GM23338 (cell line): ENCODE results near the gene LILRB5. TPM values are rescaled to one million over a fixed set of nuclear protein-coding genes. Genes with fewer than 3 reads are reported as not detected.
A peak's percentile ranks its signal among the peaks of the same experiment; 100 is the strongest.

ENCODE experiments used
- ATAC-seq: fragments of 200-7000 bp; cut with Tn5 transposase; 3 replicates; pipeline ENCODE4 v1.9.1; 2020
- DNase-seq: peaks from one replicate; pipeline ENCODE4 v3.0.0-alpha.2; 2015; ENCODE audit warnings: low spot score
- H2AFZ ChIP-seq: fragments of 200-600 bp; sonication (generic); 2 replicates; pipeline ENCODE4 v1.8.0; 2016; ENCODE audit warnings: antibody characterized with exemption, mild to moderate bottlenecking, moderate library complexity
- H3F3A ChIP-seq: fragments of 200-600 bp; sonication (generic); replicated peaks from 2 replicates; pipeline ENCODE4 v1.8.0; 2017; ENCODE audit warnings: antibody characterized with exemption, mixed run types, low read depth
- H3K27ac ChIP-seq: fragments of 200-600 bp; sonication (generic); 2 replicates; pipeline ENCODE4 v1.6.1; 2016; ENCODE audit warnings: low read depth
- H3K27me3 ChIP-seq: fragments of 200-600 bp; sonication (generic); 2 replicates; pipeline ENCODE4 v1.8.0; 2016; ENCODE audit warnings: mild to moderate bottlenecking, mixed run types, moderate library complexity; ENCODE audit not compliant: insufficient read depth
- H3K36me3 ChIP-seq: fragments of 200-600 bp; sonication (generic); 2 replicates; pipeline ENCODE4 v1.8.0; 2016; ENCODE audit warnings: mild to moderate bottlenecking; ENCODE audit not compliant: insufficient read depth
- H3K4me1 ChIP-seq: fragments of 200-600 bp; sonication (generic); 2 replicates; pipeline ENCODE4 v1.8.0; 2016; ENCODE audit warnings: mild to moderate bottlenecking, moderate library complexity; ENCODE audit not compliant: insufficient read depth
- H3K4me2 ChIP-seq: fragments of 200-600 bp; sonication (generic); 2 replicates; pipeline ENCODE4 v1.7.1; 2017; ENCODE audit warnings: mixed run types
- H3K4me3 ChIP-seq: fragments of 200-600 bp; sonication (generic); 2 replicates; pipeline ENCODE4 v1.6.1; 2016; ENCODE audit warnings: mixed run types
- H3K79me2 ChIP-seq: fragments of 200-600 bp; sonication (generic); replicated peaks from 2 replicates; pipeline ENCODE4 v1.8.0; 2017; ENCODE audit warnings: mild to moderate bottlenecking; ENCODE audit not compliant: insufficient read depth
- H3K9me2 ChIP-seq: fragments of 200-600 bp; sonication (generic); 2 replicates; pipeline ENCODE4 v1.8.0; 2017; ENCODE audit not compliant: insufficient read depth
- H4K20me1 ChIP-seq: fragments of 200-600 bp; sonication (generic); replicated peaks from 2 replicates; pipeline ENCODE4 v1.8.0; 2017; ENCODE audit warnings: mild to moderate bottlenecking; ENCODE audit not compliant: insufficient read depth
- H3K27ac Mint-ChIP-seq: 2 replicates; pipeline ENCODE4 v1.8.0; 2020; ENCODE audit warnings: inconsistent platforms, mild to moderate bottlenecking, moderate library complexity, mixed read lengths
- H3K27me3 Mint-ChIP-seq: 3 replicates; pipeline ENCODE4 v1.8.0; 2022; ENCODE audit warnings: low read depth, mild to moderate bottlenecking, moderate library complexity, mixed read lengths, inconsistent platforms; ENCODE audit not compliant: insufficient read depth, poor library complexity
- H3K36me3 Mint-ChIP-seq: 3 replicates; pipeline ENCODE4 v1.8.0; 2021; ENCODE audit warnings: low read depth, mild to moderate bottlenecking, inconsistent platforms, moderate library complexity, mixed read lengths
- H3K4me1 Mint-ChIP-seq: 3 replicates; pipeline ENCODE4 v1.8.0; 2020; ENCODE audit warnings: mild to moderate bottlenecking, inconsistent platforms, mixed read lengths
- H3K4me3 Mint-ChIP-seq: 3 replicates; pipeline ENCODE4 v1.8.0; 2021; ENCODE audit warnings: moderate library complexity, mild to moderate bottlenecking, inconsistent platforms, mixed read lengths
- H3K9me3 Mint-ChIP-seq: 3 replicates; pipeline ENCODE4 v1.8.0; 2020; ENCODE audit warnings: moderate library complexity, mild to moderate bottlenecking, inconsistent platforms, mixed read lengths
- CREB1 ChIP-seq: fragments of 250-450 bp; sonication (Bioruptor Pico); IDR thresholded peaks from 2 replicates; pipeline ENCODE4 v1.5.0; 2020; ENCODE audit warnings: low read depth, mild to moderate bottlenecking, moderate library complexity
- EZH2 ChIP-seq: fragments of 200-600 bp; sonication (generic); IDR thresholded peaks from one replicate; pipeline ENCODE4 v1.8.0; 2017; ENCODE audit warnings: antibody characterized with exemption, mild to moderate bottlenecking, low read depth; ENCODE audit not compliant: unreplicated experiment
- EZH2phosphoT487 ChIP-seq: fragments of 200-600 bp; sonication (generic); IDR thresholded peaks from one replicate; pipeline ENCODE4 v1.8.1; 2018; ENCODE audit warnings: antibody characterized with exemption; ENCODE audit not compliant: unreplicated experiment
- JUNB ChIP-seq: IDR thresholded peaks from one replicate; pipeline ENCODE4 v1.6.1; 2016; ENCODE audit warnings: antibody characterized with exemption; ENCODE audit not compliant: unreplicated experiment
- NANOG ChIP-seq: IDR thresholded peaks from 2 replicates; pipeline ENCODE4 v1.6.1; 2016; ENCODE audit warnings: antibody characterized with exemption, borderline replicate concordance
- POLR2AphosphoS5 ChIP-seq: IDR thresholded peaks from 2 replicates; pipeline ENCODE4 v1.6.1; 2016; ENCODE audit warnings: antibody characterized with exemption, low read depth
- STAT1 ChIP-seq: IDR thresholded peaks from one replicate; pipeline ENCODE4 v1.6.1; 2016; ENCODE audit warnings: antibody characterized with exemption; ENCODE audit not compliant: unreplicated experiment
- ZNF114 ChIP-seq: fragments of 250-450 bp; sonication (Bioruptor Pico); IDR thresholded peaks from 2 replicates; pipeline ENCODE4 v1.5.0; 2020; ENCODE audit warnings: mild to moderate bottlenecking, moderate library complexity
- ZNF331 ChIP-seq: fragments of 250-450 bp; sonication (Bioruptor Pico); IDR thresholded peaks from 2 replicates; pipeline ENCODE4 v1.5.0; 2020; ENCODE audit warnings: low read depth, mild to moderate bottlenecking, moderate library complexity
- polyA plus RNA-seq: library from polyadenylated mRNA; unstranded; fragments of >200 nt; fragmentation: Nextera tagmentation; extraction: Ambion mirVana; gene quantifications from 2 replicates; pipeline ENCODE4 v1.2.1, GENCODE V29; 2016
- total RNA-seq: library from RNA; depleted of rRNA; stranded (reverse); fragments of >200 nt; shearing (Covaris generic); gene quantifications from 2 replicates; pipeline ENCODE4 v1.2.3, GENCODE V29; 2014
- TF ChIP-seq, protein P1 (sequence below): IDR thresholded peaks from 2 replicates; pipeline ENCODE4 v1.6.1; 2016; ENCODE audit warnings: antibody characterized with exemption
- TF ChIP-seq, protein P2 (sequence below): fragments of 250-450 bp; sonication (Bioruptor Pico); IDR thresholded peaks from 2 replicates; pipeline ENCODE4 v1.5.0; 2020; ENCODE audit warnings: mild to moderate bottlenecking, moderate library complexity
- TF ChIP-seq, protein P3 (sequence below), 2 experiments: fragments of 200-600 bp in 1 of 2; sonication (generic) in 1 of 2; conservative IDR thresholded peaks; 2 replicates each; pipeline versions ENCODE4 v1.5.1 to v1.6.1; 2016 to 2017; ENCODE audit warnings: antibody characterized with exemption in 2 of 2, low read depth in 2 of 2, mild to moderate bottlenecking in 2 of 2, moderate library complexity in 1 of 2
- TF ChIP-seq, protein P4 (sequence below): IDR thresholded peaks from one replicate; pipeline ENCODE4 v1.6.1; 2018; ENCODE audit warnings: antibody characterized with exemption; ENCODE audit not compliant: unreplicated experiment

Gene LILRB5
- total and polyA plus RNA-seq, 2 experiments from 2014 or later, result not detected

DNA sequence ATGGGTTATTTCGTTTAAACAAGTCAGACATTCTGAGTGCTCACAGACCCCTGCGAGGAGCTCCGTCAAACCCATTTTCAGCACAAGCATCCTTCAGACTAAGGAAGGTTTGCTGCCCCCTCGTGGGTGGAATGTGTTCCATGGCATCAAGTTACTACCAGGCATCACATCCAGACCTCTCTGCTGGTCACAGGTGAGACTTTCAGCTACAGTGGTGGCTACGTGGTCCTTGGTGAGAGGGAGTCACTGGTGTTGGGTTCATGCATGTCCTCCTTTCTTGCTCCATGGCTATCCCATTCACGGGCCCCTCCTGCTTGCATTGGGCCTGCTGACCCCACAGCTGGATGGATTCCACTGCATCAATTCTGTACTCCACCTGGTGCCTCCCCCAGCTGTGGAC is 9.1 kb upstream of the LILRB5 start:
- H2AFZ ChIP-seq, result no peak overlapping the region
- H3K27ac ChIP-seq, result no peak overlapping the region
- no peaks in the 10 kb centered on the region for H3K9me2 ChIP-seq
- H3K36me3 Mint-ChIP-seq, result no peaks in the 10 kb centered on the region
- 0 out of 2 replicates have a peak overlapping the region, but pooled peaks have one; percentile 12 for H3K4me2 ChIP-seq
- no peaks in the 10 kb centered on the region for H3K27me3 Mint-ChIP-seq
- H4K20me1 ChIP-seq, result no peaks in the 10 kb centered on the region
- H3K9me3 Mint-ChIP-seq, result no peaks in the 10 kb centered on the region; the same call in 2 of the 3 replicates
- no peaks in the 10 kb centered on the region for H3K27me3 ChIP-seq
- no peak for TF ChIP-seq POLR2AphosphoS5
- TF ChIP-seq, protein P1, sequence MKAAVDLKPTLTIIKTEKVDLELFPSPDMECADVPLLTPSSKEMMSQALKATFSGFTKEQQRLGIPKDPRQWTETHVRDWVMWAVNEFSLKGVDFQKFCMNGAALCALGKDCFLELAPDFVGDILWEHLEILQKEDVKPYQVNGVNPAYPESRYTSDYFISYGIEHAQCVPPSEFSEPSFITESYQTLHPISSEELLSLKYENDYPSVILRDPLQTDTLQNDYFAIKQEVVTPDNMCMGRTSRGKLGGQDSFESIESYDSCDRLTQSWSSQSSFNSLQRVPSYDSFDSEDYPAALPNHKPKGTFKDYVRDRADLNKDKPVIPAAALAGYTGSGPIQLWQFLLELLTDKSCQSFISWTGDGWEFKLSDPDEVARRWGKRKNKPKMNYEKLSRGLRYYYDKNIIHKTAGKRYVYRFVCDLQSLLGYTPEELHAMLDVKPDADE, result no peak
- TF ChIP-seq NANOG, result no peak
- TF ChIP-seq JUNB, result no peak
- no peak for TF ChIP-seq STAT1
- TF ChIP-seq EZH2, result no peak
- TF ChIP-seq EZH2phosphoT487, result no peak
- TF ChIP-seq, protein P2, sequence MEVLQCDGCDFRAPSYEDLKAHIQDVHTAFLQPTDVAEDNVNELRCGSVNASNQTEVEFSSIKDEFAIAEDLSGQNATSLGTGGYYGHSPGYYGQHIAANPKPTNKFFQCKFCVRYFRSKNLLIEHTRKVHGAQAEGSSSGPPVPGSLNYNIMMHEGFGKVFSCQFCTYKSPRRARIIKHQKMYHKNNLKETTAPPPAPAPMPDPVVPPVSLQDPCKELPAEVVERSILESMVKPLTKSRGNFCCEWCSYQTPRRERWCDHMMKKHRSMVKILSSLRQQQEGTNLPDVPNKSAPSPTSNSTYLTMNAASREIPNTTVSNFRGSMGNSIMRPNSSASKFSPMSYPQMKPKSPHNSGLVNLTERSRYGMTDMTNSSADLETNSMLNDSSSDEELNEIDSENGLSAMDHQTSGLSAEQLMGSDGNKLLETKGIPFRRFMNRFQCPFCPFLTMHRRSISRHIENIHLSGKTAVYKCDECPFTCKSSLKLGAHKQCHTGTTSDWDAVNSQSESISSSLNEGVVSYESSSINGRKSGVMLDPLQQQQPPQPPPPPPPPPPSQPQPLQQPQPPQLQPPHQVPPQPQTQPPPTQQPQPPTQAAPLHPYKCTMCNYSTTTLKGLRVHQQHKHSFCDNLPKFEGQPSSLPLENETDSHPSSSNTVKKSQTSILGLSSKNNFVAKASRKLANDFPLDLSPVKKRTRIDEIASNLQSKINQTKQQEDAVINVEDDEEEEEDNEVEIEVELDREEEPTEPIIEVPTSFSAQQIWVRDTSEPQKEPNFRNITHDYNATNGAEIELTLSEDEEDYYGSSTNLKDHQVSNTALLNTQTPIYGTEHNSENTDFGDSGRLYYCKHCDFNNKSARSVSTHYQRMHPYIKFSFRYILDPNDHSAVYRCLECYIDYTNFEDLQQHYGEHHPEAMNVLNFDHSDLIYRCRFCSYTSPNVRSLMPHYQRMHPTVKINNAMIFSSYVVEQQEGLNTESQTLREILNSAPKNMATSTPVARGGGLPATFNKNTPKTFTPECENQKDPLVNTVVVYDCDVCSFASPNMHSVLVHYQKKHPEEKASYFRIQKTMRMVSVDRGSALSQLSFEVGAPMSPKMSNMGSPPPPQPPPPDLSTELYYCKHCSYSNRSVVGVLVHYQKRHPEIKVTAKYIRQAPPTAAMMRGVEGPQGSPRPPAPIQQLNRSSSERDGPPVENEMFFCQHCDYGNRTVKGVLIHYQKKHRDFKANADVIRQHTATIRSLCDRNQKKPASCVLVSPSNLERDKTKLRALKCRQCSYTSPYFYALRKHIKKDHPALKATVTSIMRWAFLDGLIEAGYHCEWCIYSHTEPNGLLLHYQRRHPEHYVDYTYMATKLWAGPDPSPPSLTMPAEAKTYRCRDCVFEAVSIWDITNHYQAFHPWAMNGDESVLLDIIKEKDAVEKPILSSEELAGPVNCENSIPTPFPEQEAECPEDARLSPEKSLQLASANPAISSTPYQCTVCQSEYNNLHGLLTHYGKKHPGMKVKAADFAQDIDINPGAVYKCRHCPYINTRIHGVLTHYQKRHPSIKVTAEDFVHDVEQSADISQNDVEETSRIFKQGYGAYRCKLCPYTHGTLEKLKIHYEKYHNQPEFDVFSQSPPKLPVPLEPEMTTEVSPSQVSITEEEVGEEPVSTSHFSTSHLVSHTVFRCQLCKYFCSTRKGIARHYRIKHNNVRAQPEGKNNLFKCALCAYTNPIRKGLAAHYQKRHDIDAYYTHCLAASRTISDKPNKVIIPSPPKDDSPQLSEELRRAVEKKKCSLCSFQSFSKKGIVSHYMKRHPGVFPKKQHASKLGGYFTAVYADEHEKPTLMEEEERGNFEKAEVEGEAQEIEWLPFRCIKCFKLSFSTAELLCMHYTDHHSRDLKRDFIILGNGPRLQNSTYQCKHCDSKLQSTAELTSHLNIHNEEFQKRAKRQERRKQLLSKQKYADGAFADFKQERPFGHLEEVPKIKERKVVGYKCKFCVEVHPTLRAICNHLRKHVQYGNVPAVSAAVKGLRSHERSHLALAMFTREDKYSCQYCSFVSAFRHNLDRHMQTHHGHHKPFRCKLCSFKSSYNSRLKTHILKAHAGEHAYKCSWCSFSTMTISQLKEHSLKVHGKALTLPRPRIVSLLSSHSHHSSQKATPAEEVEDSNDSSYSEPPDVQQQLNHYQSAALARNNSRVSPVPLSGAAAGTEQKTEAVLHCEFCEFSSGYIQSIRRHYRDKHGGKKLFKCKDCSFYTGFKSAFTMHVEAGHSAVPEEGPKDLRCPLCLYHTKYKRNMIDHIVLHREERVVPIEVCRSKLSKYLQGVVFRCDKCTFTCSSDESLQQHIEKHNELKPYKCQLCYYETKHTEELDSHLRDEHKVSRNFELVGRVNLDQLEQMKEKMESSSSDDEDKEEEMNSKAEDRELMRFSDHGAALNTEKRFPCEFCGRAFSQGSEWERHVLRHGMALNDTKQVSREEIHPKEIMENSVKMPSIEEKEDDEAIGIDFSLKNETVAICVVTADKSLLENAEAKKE (CRISPR knock-in tag), result peak; percentile 36; the same call in 1 of the 2 replicates
- TF ChIP-seq, protein P3, sequence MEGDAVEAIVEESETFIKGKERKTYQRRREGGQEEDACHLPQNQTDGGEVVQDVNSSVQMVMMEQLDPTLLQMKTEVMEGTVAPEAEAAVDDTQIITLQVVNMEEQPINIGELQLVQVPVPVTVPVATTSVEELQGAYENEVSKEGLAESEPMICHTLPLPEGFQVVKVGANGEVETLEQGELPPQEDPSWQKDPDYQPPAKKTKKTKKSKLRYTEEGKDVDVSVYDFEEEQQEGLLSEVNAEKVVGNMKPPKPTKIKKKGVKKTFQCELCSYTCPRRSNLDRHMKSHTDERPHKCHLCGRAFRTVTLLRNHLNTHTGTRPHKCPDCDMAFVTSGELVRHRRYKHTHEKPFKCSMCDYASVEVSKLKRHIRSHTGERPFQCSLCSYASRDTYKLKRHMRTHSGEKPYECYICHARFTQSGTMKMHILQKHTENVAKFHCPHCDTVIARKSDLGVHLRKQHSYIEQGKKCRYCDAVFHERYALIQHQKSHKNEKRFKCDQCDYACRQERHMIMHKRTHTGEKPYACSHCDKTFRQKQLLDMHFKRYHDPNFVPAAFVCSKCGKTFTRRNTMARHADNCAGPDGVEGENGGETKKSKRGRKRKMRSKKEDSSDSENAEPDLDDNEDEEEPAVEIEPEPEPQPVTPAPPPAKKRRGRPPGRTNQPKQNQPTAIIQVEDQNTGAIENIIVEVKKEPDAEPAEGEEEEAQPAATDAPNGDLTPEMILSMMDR (conservative IDR thresholded peaks at IDR 0.05; ENCODE audit: low read depth in 2 of 2), result peak; percentile 88 to 97
- TF ChIP-seq CREB1 (CRISPR knock-in tag), result no peak
- TF ChIP-seq ZNF331 (CRISPR knock-in tag), result no peak
- TF ChIP-seq ZNF114 (CRISPR knock-in tag), result no peak
- TF ChIP-seq, protein P4, sequence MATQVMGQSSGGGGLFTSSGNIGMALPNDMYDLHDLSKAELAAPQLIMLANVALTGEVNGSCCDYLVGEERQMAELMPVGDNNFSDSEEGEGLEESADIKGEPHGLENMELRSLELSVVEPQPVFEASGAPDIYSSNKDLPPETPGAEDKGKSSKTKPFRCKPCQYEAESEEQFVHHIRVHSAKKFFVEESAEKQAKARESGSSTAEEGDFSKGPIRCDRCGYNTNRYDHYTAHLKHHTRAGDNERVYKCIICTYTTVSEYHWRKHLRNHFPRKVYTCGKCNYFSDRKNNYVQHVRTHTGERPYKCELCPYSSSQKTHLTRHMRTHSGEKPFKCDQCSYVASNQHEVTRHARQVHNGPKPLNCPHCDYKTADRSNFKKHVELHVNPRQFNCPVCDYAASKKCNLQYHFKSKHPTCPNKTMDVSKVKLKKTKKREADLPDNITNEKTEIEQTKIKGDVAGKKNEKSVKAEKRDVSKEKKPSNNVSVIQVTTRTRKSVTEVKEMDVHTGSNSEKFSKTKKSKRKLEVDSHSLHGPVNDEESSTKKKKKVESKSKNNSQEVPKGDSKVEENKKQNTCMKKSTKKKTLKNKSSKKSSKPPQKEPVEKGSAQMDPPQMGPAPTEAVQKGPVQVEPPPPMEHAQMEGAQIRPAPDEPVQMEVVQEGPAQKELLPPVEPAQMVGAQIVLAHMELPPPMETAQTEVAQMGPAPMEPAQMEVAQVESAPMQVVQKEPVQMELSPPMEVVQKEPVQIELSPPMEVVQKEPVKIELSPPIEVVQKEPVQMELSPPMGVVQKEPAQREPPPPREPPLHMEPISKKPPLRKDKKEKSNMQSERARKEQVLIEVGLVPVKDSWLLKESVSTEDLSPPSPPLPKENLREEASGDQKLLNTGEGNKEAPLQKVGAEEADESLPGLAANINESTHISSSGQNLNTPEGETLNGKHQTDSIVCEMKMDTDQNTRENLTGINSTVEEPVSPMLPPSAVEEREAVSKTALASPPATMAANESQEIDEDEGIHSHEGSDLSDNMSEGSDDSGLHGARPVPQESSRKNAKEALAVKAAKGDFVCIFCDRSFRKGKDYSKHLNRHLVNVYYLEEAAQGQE, result no peak
- no peaks in the 10 kb centered on the region for H3K79me2 ChIP-seq
- no peaks in the 10 kb centered on the region for H3F3A ChIP-seq
- no peaks in the 10 kb centered on the region for H3K36me3 ChIP-seq
- no peaks in the 10 kb centered on the region; the same call in 1 of the 2 replicates for H3K4me1 ChIP-seq
- no peak overlapping the region for H3K4me3 ChIP-seq
- H3K4me3 Mint-ChIP-seq, result no peak overlapping the region
- DNase-seq (peak; percentile 98), ATAC-seq (peak; percentile 100)
- H3K4me1 Mint-ChIP-seq, result peaks cover 5% of the 10 kb centered on the region; the same call in 2 of the 3 replicates
- no peak overlapping the region; the same call in 1 of the 2 replicates for H3K27ac Mint-ChIP-seq
